HepG2 (cell line): ENCODE measurements around the gene ATP5MG. TPM values are rescaled to one million over a fixed set of nuclear protein-coding genes. Genes with fewer than 3 reads are reported as not detected.

ENCODE experiments used
- AHR ChIP-seq: IDR thresholded peaks from 2 replicates; pipeline ENCODE4 v1.6.1; 2018; ENCODE audit warnings: missing genetic modification reagents, missing compliant biosample characterization
- CHCHD3 ChIP-seq: sonication (generic); formaldehyde crosslinking; IDR thresholded peaks from 2 replicates; pipeline ENCODE4 v1.8.0; 2022; ENCODE audit warnings: mild to moderate bottlenecking, missing genetic modification reagents, moderate library complexity
- ELF1 ChIP-seq: sonication (generic); formaldehyde crosslinking; IDR thresholded peaks from 2 replicates; pipeline ENCODE4 v1.4.0; 2020; ENCODE audit warnings: missing genetic modification reagents
- HNRNPH1 ChIP-seq: fragments of 200-400 bp; formaldehyde crosslinking; optimal IDR thresholded peaks from 2 replicates; pipeline ENCODE3; 2017; ENCODE audit warnings: mild to moderate bottlenecking, low read depth, low read length
- HNRNPLL ChIP-seq: fragments of 200-400 bp; formaldehyde crosslinking; IDR thresholded peaks from 2 replicates; pipeline ENCODE4 v1.6.1; 2017; ENCODE audit warnings: mild to moderate bottlenecking, low read depth, low read length; ENCODE audit not compliant: poor library complexity, severe bottlenecking
- KAT7 ChIP-seq: IDR thresholded peaks from 2 replicates; pipeline ENCODE4 v1.6.1; 2018; ENCODE audit warnings: borderline replicate concordance, missing compliant biosample characterization
- KMT2A ChIP-seq: sonication (generic); formaldehyde crosslinking; IDR thresholded peaks from 2 replicates; pipeline ENCODE4 v1.4.0; 2020; ENCODE audit warnings: missing genetic modification reagents
- MLX ChIP-seq: IDR thresholded peaks from 2 replicates; pipeline ENCODE4 v1.6.1; 2016
- RBFOX2 ChIP-seq: fragments of 200-400 bp; formaldehyde crosslinking; IDR thresholded peaks from 2 replicates; pipeline ENCODE4 v1.6.1; 2017; ENCODE audit warnings: low read depth, mild to moderate bottlenecking, low read length
- SIN3B ChIP-seq: fragments of 150-350 bp; IDR thresholded peaks from 2 replicates; pipeline ENCODE4 v1.6.1; 2014; ENCODE audit warnings: low read length
- STAT5B ChIP-seq: sonication (generic); formaldehyde crosslinking; IDR thresholded peaks from 2 replicates; pipeline ENCODE4 v1.4.0; 2020; ENCODE audit warnings: missing genetic modification reagents
- TCF12 ChIP-seq, 2 experiments: fragments of 450-650 bp in 1 of 2; sonication (generic) in 1 of 2; formaldehyde crosslinking in 1 of 2; IDR thresholded peaks; 2 replicates each; pipeline versions ENCODE4 v1.6.1 to v1.8.0; 2017 to 2022; ENCODE audit warnings: antibody characterized with exemption in 1 of 2, mild to moderate bottlenecking in 1 of 2, missing genetic modification reagents in 1 of 2, moderate library complexity in 1 of 2
- TRIM24 ChIP-seq: sonication (generic); formaldehyde crosslinking; IDR thresholded peaks from 2 replicates; pipeline ENCODE4 v1.8.0; 2022; ENCODE audit warnings: mild to moderate bottlenecking, missing genetic modification reagents
- ZBTB40 ChIP-seq, 2 experiments: fragments of 450-650 bp in 1 of 2; sonication (generic) in 1 of 2; formaldehyde crosslinking in 1 of 2; IDR thresholded peaks; 2 replicates each; pipeline versions ENCODE4 v1.6.1 to v1.8.0; 2016 to 2022; ENCODE audit warnings: antibody characterized with exemption in 1 of 2, mild to moderate bottlenecking in 1 of 2, missing genetic modification reagents in 1 of 2
- ZBTB44 ChIP-seq: sonication (generic); formaldehyde crosslinking; IDR thresholded peaks from 2 replicates; pipeline ENCODE4 v1.4.0; 2020; ENCODE audit warnings: missing genetic modification reagents
- ZFP36L2 ChIP-seq: sonication (generic); formaldehyde crosslinking; IDR thresholded peaks from 2 replicates; pipeline ENCODE4 v1.4.0; 2020; ENCODE audit warnings: missing genetic modification reagents
- ZIK1 ChIP-seq: sonication (generic); formaldehyde crosslinking; IDR thresholded peaks from 2 replicates; pipeline ENCODE4 v1.5.0; 2020; ENCODE audit warnings: mild to moderate bottlenecking, low read depth, missing genetic modification reagents, borderline replicate concordance
- ZNF367 ChIP-seq: sonication (generic); formaldehyde crosslinking; IDR thresholded peaks from 2 replicates; pipeline ENCODE4 v1.4.0; 2020; ENCODE audit warnings: missing genetic modification reagents, borderline replicate concordance
- ZSCAN22 ChIP-seq: sonication (generic); formaldehyde crosslinking; IDR thresholded peaks from 2 replicates; pipeline ENCODE4 v1.4.0; 2020; ENCODE audit warnings: mild to moderate bottlenecking, missing genetic modification reagents
- polyA plus RNA-seq, 8 experiments: library from polyadenylated mRNA; depleted of rRNA in 3 of 8; stranded (reverse) in 7 of 8; unstranded in 1 of 8; fragments of >200 nt; fragmentation: Illumina TruSeq in 4 of 8; extraction: Trizol in 4 of 8; gene quantifications; 2 replicates each; pipeline versions ENCODE4 v1.2.1 to v1.2.3, GENCODE V29; 2011 to 2016; ENCODE audit warnings: low read depth in 4 of 8, missing spikeins in 1 of 8, mixed read lengths in 1 of 8; ENCODE audit not compliant: insufficient read depth in 1 of 8
- total RNA-seq, 5 experiments: library from RNA; depleted of rRNA; stranded (reverse); fragments of >200 nt; fragmentation: Illumina TruSeq; extraction: Trizol; gene quantifications; 2 replicates each; pipeline ENCODE4 v1.2.3, GENCODE V29; 2016; ENCODE audit warnings: low read depth in 1 of 5

ATP5MG gene
- total and polyA plus RNA-seq, 2 of the 13 experiments (the other 11 are each of a cell fraction or from before 2014, with no cell fraction given): 260 to 320 TPM

- TF ChIP-seq ZBTB40 (IDR thresholded peaks at IDR 0.05) (no peak), ZBTB40 (CRISPR knock-in tag; IDR thresholded peaks at IDR 0.05) (peak; percentile 48; the same call in 1 of the 2 replicates), HNRNPH1 (no peak), SIN3B (0 out of 2 replicates have a peak, but pooled peaks have one; percentile 46), ZIK1 (CRISPR knock-in tag) (peak; percentile 60; the same call in 1 of the 2 replicates), ZFP36L2 (CRISPR knock-in tag) (no peak), CHCHD3 (CRISPR knock-in tag) (no peak), ZBTB44 (CRISPR knock-in tag) (no peak), HNRNPLL (peak; percentile 83), ELF1 (CRISPR knock-in tag) (peak; percentile 66), STAT5B (CRISPR knock-in tag) (no peak), ZSCAN22 (CRISPR knock-in tag) (no peak), RBFOX2 (peak; percentile 83), MLX (CRISPR knock-in tag) (no peak), KMT2A (no peak), ZNF367 (CRISPR knock-in tag) (no peak), AHR (CRISPR knock-in tag) (peak; percentile 33; the same call in 1 of the 2 replicates), TRIM24 (no peak), TCF12 (IDR thresholded peaks at IDR 0.05) (no peak), TCF12 (CRISPR knock-in tag; IDR thresholded peaks at IDR 0.05) (no peak), KAT7 (CRISPR knock-in tag) (peak; percentile 65; the same call in 1 of the 2 replicates)
Observed at GRCh38 chr11:118401151-118401879, at the start of gene ATP5MG (continued).
